A673 (cell line): ENCODE data around the gene ELL2.

ENCODE experiments used
- CTCF ChIP-seq: fragments of 300-800, 200-600 bp; sonication (generic); conservative IDR thresholded peaks from 2 replicates; pipeline ENCODE4 v1.5.1; 2017; ENCODE audit warnings: low read depth, mild to moderate bottlenecking, antibody characterized with exemption, low read length, moderate library complexity, mixed read lengths
- EZH2 ChIP-seq: fragments of 200-600 bp; sonication (generic); IDR thresholded peaks from 2 replicates; pipeline ENCODE4 v1.6.1; 2017; ENCODE audit warnings: borderline replicate concordance, low read depth, mild to moderate bottlenecking, mixed read lengths, antibody characterized with exemption, low read length; ENCODE audit not compliant: poor library complexity, severe bottlenecking

- TF ChIP-seq EZH2 (no peak), CTCF (no peak)
Measured at GRCh38 chr5:95862671-95863382, 98.8 kb downstream of the ELL2 start.
